HCT116 (cell line): ENCODE results near the gene TMED7. TPM values are rescaled to one million over a fixed set of nuclear protein-coding genes. Genes with fewer than 3 reads are reported as not detected.

Experiments
- ATAC-seq: fragments of 200-7000 bp; cut with Tn5 transposase; 2 replicates; pipeline ENCODE4 v1.9.1; 2020; ENCODE audit warnings: mild to moderate bottlenecking, moderate library complexity
- BruUV-seq: library from RNA; stranded (reverse); fragments of 400-500 nt; replicated peaks from 2 replicates; lab custom pipeline; 2021; lab: Mats Ljungman, UMichigan
- CTCF ChIA-PET: fragments of 300-600 bp; sonication (Branson Sonifier 250); formaldehyde crosslinking; loops from one replicate; lab custom pipeline; 2021; ENCODE audit warnings: antibody characterized with exemption; lab: Charles Lee
- POLR2A ChIA-PET: fragments of 300-600, 350-600 bp; sonication (Branson Sonifier 250); formaldehyde crosslinking; loops from one replicate; lab custom pipeline; 2021; ENCODE audit warnings: antibody characterized with exemption; lab: Charles Lee
- RAD21 ChIA-PET, 2 experiments: fragments of 300-600 bp; sonication (Branson Sonifier 250); formaldehyde crosslinking; loops; one replicate each; lab custom pipeline; 2023; ENCODE audit warnings: low total read pairs in 2 of 2; ENCODE audit not compliant: uncharacterized antibody in 2 of 2, unreplicated experiment in 2 of 2, low non-redundant PET in 1 of 2; lab: Charles Lee
- DNase-seq: peaks from one replicate; pipeline ENCODE4 v3.0.0-alpha.2; 2010; ENCODE audit warnings: low read depth, low spot score
- H2AFZ ChIP-seq: fragments of 200-600 bp; shearing (Covaris generic), sonication (generic); 2 replicates; pipeline ENCODE4 v1.6.1; 2017; ENCODE audit warnings: low read depth, mixed run types, mixed read lengths, antibody characterized with exemption, low read length; ENCODE audit not compliant: poor library complexity, severe bottlenecking
- H3K27ac ChIP-seq: 2 replicates; pipeline ENCODE4 v1.5.1; 2012; ENCODE audit warnings: low read depth, low read length
- H3K27me3 ChIP-seq: fragments of 200-600 bp; sonication (generic); 2 replicates; pipeline ENCODE4 v1.6.1; 2016; ENCODE audit warnings: mixed run types, low read length, mixed read lengths; ENCODE audit not compliant: insufficient read depth
- H3K36me3 ChIP-seq, 2 experiments: fragments of 200-500 bp in 1 of 2; fragments of 200-600 bp in 1 of 2; sonication (Bioruptor generic) in 1 of 2; sonication (generic) in 1 of 2; 2 replicates each; pipeline versions ENCODE4 v1.5.1 to v1.6.1; 2014 to 2016; ENCODE audit warnings: low read length in 2 of 2, inconsistent platforms in 1 of 2, mixed read lengths in 1 of 2, mixed run types in 1 of 2; ENCODE audit not compliant: insufficient read depth in 2 of 2, control insufficient read depth in 1 of 2
- H3K4me1 ChIP-seq, 2 experiments: fragments of 200-600 bp in 1 of 2; sonication (generic) in 1 of 2; 2 replicates each; pipeline versions ENCODE4 v1.5.1 to v1.6.1; 2012 to 2017; ENCODE audit warnings: low read length in 2 of 2, inconsistent platforms in 1 of 2, mild to moderate bottlenecking in 1 of 2, mixed read lengths in 1 of 2, mixed run types in 1 of 2, moderate library complexity in 1 of 2; ENCODE audit not compliant: insufficient read depth in 2 of 2, control insufficient read depth in 1 of 2
- H3K4me2 ChIP-seq: fragments of 200-600 bp; sonication (generic); 2 replicates; pipeline ENCODE4 v1.6.1; 2017; ENCODE audit warnings: mixed run types, low read length, mixed read lengths
- H3K4me3 ChIP-seq, 2 experiments: fragments of 200-600 bp in 1 of 2; sonication (generic) in 1 of 2; replicated peaks in 1 of 2; 2 replicates each; pipeline ENCODE4 v1.5.1; 2011 to 2016; ENCODE audit warnings: low read length in 2 of 2, control low read depth in 1 of 2, low read depth in 1 of 2, mild to moderate bottlenecking in 1 of 2, mixed read lengths in 1 of 2, mixed run types in 1 of 2
- H3K79me2 ChIP-seq: fragments of 200-600 bp; sonication (generic); 2 replicates; pipeline ENCODE4 v1.6.1; 2017; ENCODE audit warnings: mild to moderate bottlenecking, mixed run types, low read length, moderate library complexity, mixed read lengths; ENCODE audit not compliant: insufficient read depth
- H3K9ac ChIP-seq: fragments of 200-600 bp; sonication (generic); 2 replicates; pipeline ENCODE4 v1.6.1; 2016; ENCODE audit warnings: low read length, mixed read lengths
- H3K9me2 ChIP-seq: fragments of 200-600 bp; sonication (generic), shearing (Covaris generic); 2 replicates; pipeline ENCODE4 v1.6.1; 2017; ENCODE audit warnings: mixed run types, mild to moderate bottlenecking, moderate library complexity; ENCODE audit not compliant: insufficient read depth
- H3K9me3 ChIP-seq, 2 experiments: fragments of 200-500 bp in 1 of 2; fragments of 200-600 bp in 1 of 2; sonication (Bioruptor generic) in 1 of 2; sonication (generic) in 1 of 2; 2 replicates each; pipeline ENCODE4 v1.6.1; 2014 to 2017; ENCODE audit warnings: low read length in 2 of 2, mixed read lengths in 2 of 2, inconsistent platforms in 1 of 2, low read depth in 1 of 2, mild to moderate bottlenecking in 1 of 2, mixed run types in 1 of 2, moderate library complexity in 1 of 2; ENCODE audit not compliant: control insufficient read depth in 1 of 2, insufficient read depth in 1 of 2
- H4K20me1 ChIP-seq: fragments of 200-600 bp; sonication (generic), shearing (Covaris generic); 2 replicates; pipeline ENCODE4 v1.6.1; 2017; ENCODE audit warnings: mixed run types, mild to moderate bottlenecking, moderate library complexity; ENCODE audit not compliant: insufficient read depth
- CBX3 ChIP-seq: IDR thresholded peaks from 2 replicates; pipeline ENCODE4 v1.6.1; 2012; ENCODE audit warnings: low read depth
- EGR1 ChIP-seq: IDR thresholded peaks from 2 replicates; pipeline ENCODE4 v1.6.1; 2012; ENCODE audit warnings: low read depth
- FOSL1 ChIP-seq: IDR thresholded peaks from 2 replicates; pipeline ENCODE4 v1.6.1; 2012; ENCODE audit warnings: low read depth
- JUND ChIP-seq: IDR thresholded peaks from 2 replicates; pipeline ENCODE4 v1.6.1; 2012
- SP1 ChIP-seq: IDR thresholded peaks from 2 replicates; pipeline ENCODE4 v1.6.1; 2012; ENCODE audit warnings: low read depth
- ZNF274 ChIP-seq: fragments of 200-500 bp; sonication (Bioruptor generic); IDR thresholded peaks from 2 replicates; pipeline ENCODE4 v1.6.1; 2014; ENCODE audit warnings: mild to moderate bottlenecking, low read depth, low read length, inconsistent platforms
- intact Hi-C: fragments of 100-400 bp; cut with micrococcal nuclease; formaldehyde crosslinking; loops from 2 replicates; pipeline ENCODE4 v1.10.0; 2022
- total RNA-seq: library from RNA; stranded (reverse); gene quantifications from one replicate; pipeline ENCODE4 v1.2.1, GENCODE V29; 2021; ENCODE audit not compliant: unreplicated experiment
- TF ChIP-seq, protein P1 (sequence below), 3 experiments: fragments of 200-600 bp in 1 of 3; sonication (generic) in 1 of 3; IDR thresholded peaks in 2 of 3; conservative IDR thresholded peaks in 1 of 3; 2 replicates each; pipeline ENCODE4 v1.5.1; 2012 to 2017; ENCODE audit warnings: low read depth in 2 of 3, low read length in 2 of 3, antibody characterized with exemption in 1 of 3, borderline replicate concordance in 1 of 3, control low read depth in 1 of 3, mild to moderate bottlenecking in 1 of 3, mixed read lengths in 1 of 3, mixed run types in 1 of 3, moderate library complexity in 1 of 3; ENCODE audit not compliant: insufficient read depth in 1 of 3
- TF ChIP-seq, protein P2 (sequence below): IDR thresholded peaks from 2 replicates; pipeline ENCODE4 v1.6.1; 2012; ENCODE audit warnings: low read depth

Gene TMED7
- total RNA-seq, 1 experiment from 2014 or later, result 167 TPM

GRCh38 chr5:115575167-115576070 is 50.4 kb downstream of the TMED7 start:
- peak; percentile 25; the same call in 1 of the 2 replicates for TF ChIP-seq SP1
- TF ChIP-seq JUND, result peak; percentile 37; the same call in 1 of the 2 replicates
- no peak for TF ChIP-seq ZNF274
- TF ChIP-seq FOSL1, result peak; percentile 50; the same call in 1 of the 2 replicates
- no peaks in the 10 kb centered on the region for H4K20me1 ChIP-seq
- no peak overlapping the region for H3K9ac ChIP-seq
- H3K9me3 ChIP-seq, result no peaks in the 10 kb centered on the region
- no peaks in the 10 kb centered on the region for H3K9me2 ChIP-seq
- H2AFZ ChIP-seq, result no peak overlapping the region
- no peak overlapping the region for H3K27ac ChIP-seq
- no peaks in the 10 kb centered on the region for H3K36me3 ChIP-seq
- POLR2A ChIA-PET, result interaction anchor here (0.9 to 1.6 kb wide), 3 partner anchors 24 to 266 kb away, joined by 3 to 6 read pairs (median 6); no protein-coding TSS in a partner anchor
- BruUV-seq, result no TSS peak
- H3K4me3 ChIP-seq, result no peak overlapping the region
- peak; percentile 46 for ATAC-seq
- no peak for DNase-seq
- RAD21 ChIA-PET, result interaction anchor here (0.7 to 1.9 kb wide), 13 partner anchors 32 to 505 kb away, joined by 3 to 22 read pairs (median 3); partner anchors contain the start of gene CCDC112 (in 1 of the 2)
- intact Hi-C loops, result no loop called here
- H3K27me3 ChIP-seq, result no peaks in the 10 kb centered on the region
- CTCF ChIA-PET, result interaction anchor here (0.7 to 2.9 kb wide), 20 partner anchors 9 to 492 kb away, joined by 3 to 51 read pairs (median 4); partner anchors contain the start of gene FEM1C
- H3K79me2 ChIP-seq, result no peaks in the 10 kb centered on the region
- H3K4me1 ChIP-seq, result peaks cover 0 to 35% of the 10 kb centered on the region in 2 experiments; a peak in 3 of 4 replicates
- H3K4me2 ChIP-seq, result peak overlapping the region; percentile 28

DNA sequence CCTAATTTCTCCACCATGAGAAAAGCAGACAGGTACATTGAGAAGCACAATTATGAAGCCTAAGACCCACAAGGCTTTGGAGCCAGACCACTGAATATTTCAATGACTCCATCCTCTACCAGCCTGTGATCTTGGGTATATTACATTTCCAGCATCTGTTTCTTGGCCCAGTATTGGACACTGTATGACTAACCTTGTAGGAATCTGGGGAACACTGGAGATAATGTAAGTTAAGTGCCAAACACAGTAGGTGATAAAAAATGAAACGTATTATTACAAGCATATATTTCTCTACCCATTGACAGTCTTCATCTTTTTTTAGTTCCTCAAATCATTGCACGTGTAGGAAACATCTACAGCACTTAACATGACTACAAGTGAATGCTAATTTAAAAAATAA is 52.7 kb downstream of the TMED7 start:
- ChIA-PET RAD21 (no interaction called here), POLR2A (no interaction called here)
- DNase-seq, result no peak
- no peak for ATAC-seq
- peak overlapping the region; percentile 6; the same call in 1 of the 2 replicates for H3K4me2 ChIP-seq
- no peaks in the 10 kb centered on the region for H3K79me2 ChIP-seq
- H3K9me3 ChIP-seq, result no peaks in the 10 kb centered on the region
- TF ChIP-seq CBX3 (no peak), ZNF274 (no peak), EGR1 (no peak)
- TF ChIP-seq, protein P1, sequence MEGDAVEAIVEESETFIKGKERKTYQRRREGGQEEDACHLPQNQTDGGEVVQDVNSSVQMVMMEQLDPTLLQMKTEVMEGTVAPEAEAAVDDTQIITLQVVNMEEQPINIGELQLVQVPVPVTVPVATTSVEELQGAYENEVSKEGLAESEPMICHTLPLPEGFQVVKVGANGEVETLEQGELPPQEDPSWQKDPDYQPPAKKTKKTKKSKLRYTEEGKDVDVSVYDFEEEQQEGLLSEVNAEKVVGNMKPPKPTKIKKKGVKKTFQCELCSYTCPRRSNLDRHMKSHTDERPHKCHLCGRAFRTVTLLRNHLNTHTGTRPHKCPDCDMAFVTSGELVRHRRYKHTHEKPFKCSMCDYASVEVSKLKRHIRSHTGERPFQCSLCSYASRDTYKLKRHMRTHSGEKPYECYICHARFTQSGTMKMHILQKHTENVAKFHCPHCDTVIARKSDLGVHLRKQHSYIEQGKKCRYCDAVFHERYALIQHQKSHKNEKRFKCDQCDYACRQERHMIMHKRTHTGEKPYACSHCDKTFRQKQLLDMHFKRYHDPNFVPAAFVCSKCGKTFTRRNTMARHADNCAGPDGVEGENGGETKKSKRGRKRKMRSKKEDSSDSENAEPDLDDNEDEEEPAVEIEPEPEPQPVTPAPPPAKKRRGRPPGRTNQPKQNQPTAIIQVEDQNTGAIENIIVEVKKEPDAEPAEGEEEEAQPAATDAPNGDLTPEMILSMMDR (IDR thresholded peaks at IDR 0.05 in 2 of 3, conservative IDR thresholded peaks at IDR 0.05 in 1 of 3; ENCODE audit: borderline replicate concordance in 1 of 3, insufficient read depth in 1 of 3, low read depth in 2 of 3, low read length in 2 of 3), result no peak
- TF ChIP-seq, protein P2, sequence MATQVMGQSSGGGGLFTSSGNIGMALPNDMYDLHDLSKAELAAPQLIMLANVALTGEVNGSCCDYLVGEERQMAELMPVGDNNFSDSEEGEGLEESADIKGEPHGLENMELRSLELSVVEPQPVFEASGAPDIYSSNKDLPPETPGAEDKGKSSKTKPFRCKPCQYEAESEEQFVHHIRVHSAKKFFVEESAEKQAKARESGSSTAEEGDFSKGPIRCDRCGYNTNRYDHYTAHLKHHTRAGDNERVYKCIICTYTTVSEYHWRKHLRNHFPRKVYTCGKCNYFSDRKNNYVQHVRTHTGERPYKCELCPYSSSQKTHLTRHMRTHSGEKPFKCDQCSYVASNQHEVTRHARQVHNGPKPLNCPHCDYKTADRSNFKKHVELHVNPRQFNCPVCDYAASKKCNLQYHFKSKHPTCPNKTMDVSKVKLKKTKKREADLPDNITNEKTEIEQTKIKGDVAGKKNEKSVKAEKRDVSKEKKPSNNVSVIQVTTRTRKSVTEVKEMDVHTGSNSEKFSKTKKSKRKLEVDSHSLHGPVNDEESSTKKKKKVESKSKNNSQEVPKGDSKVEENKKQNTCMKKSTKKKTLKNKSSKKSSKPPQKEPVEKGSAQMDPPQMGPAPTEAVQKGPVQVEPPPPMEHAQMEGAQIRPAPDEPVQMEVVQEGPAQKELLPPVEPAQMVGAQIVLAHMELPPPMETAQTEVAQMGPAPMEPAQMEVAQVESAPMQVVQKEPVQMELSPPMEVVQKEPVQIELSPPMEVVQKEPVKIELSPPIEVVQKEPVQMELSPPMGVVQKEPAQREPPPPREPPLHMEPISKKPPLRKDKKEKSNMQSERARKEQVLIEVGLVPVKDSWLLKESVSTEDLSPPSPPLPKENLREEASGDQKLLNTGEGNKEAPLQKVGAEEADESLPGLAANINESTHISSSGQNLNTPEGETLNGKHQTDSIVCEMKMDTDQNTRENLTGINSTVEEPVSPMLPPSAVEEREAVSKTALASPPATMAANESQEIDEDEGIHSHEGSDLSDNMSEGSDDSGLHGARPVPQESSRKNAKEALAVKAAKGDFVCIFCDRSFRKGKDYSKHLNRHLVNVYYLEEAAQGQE, result no peak
- TF ChIP-seq, all 23 proteins: peak for 0
- Histone ChIP-seq H3K36me3 (no peaks in the 10 kb centered on the region), H4K20me1 (no peaks in the 10 kb centered on the region), H3K4me1 (peaks cover 0 to 35% of the 10 kb centered on the region in 2 experiments; a peak in 3 of 4 replicates), H2AFZ (no peak overlapping the region), H3K9ac (no peak overlapping the region), H3K27me3 (no peaks in the 10 kb centered on the region), H3K9me2 (no peaks in the 10 kb centered on the region), H3K27ac (no peak overlapping the region), H3K4me3 (no peak overlapping the region)
- CTCF ChIA-PET, result interaction anchor here (1.8 kb wide), 1 partner anchor 475 kb away, joined by 8 read pairs; no protein-coding TSS in a partner anchor
- no TSS peak for BruUV-seq
- intact Hi-C loops, result no loop called here
